HG02571 (cell line): Measurements from ENCODE around the gene MAT1A.

ENCODE experiments used
- ATAC-seq: cut with Tn5 transposase; IDR thresholded peaks from one replicate; pipeline ENCODE4 v1.9.1; 2021; ENCODE audit warnings: mild to moderate bottlenecking, moderate library complexity; ENCODE audit not compliant: unreplicated experiment

Gene MAT1A

DNA sequence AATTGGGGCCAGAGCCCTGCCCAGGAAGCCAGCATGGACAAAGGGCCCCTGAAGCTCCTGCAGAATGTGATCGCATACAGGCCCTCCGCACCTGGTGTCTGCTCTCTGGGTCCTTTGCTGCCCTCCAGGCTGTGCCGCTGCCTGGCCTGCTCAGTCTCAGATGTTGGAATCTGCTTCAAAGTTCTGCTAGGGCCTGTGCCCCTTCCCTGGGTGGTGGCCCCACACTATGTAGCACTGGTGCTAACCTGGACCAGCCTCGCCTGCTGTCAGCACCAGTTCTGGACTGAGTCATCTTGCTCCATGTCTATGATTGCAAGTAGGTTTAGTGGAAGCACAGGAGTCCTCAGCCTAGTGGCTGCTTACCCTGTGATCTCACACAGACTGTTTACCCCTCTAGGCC lies 6.3 kb downstream of the MAT1A start:
- no peak for ATAC-seq

DNA sequence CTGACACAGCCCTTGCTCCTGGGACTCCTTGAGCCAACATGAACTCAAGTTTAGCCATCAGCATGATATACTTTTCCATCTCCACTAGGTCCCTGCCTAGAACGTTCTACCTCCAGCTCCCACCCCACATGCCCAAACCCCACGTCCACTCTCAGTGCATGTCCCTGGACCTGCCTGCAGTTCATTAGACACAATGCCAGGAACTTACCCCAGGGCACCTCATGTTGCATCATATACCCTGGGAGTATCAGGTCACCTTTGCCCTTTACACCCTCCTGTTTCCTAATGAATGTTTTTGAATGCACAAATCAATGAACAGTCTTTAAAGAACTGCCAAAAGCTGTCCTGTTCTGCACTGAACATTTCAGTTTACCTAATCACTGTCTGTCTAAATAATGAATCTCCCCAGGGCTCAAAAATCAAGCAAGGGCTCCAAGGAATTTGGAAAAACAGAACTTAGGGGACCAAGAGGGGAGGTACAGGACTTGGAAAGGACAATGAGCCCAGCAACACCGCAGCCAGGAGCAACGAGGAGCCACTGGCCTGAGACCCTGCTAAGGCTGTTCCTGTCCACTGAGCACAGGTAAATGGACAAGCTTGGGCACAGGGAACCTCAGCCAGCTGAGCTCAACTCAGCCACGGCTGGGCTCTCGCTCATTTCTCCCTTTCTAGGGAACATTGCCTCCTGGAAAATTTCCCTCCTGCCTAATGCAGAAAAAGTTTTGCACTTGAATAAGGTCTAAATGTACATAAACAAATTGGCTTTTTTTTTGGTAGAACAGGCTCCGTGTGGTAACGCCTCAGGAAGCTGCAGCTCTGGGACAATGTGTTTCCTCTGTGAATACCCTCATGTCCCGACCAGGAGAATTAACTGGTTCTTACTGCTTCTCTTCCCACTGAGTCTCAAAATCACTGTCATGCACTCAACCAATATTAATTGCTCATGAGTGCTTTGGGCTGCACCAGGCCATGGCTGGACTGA lies 7.4 kb downstream of the MAT1A start:
- no peak for ATAC-seq

DNA sequence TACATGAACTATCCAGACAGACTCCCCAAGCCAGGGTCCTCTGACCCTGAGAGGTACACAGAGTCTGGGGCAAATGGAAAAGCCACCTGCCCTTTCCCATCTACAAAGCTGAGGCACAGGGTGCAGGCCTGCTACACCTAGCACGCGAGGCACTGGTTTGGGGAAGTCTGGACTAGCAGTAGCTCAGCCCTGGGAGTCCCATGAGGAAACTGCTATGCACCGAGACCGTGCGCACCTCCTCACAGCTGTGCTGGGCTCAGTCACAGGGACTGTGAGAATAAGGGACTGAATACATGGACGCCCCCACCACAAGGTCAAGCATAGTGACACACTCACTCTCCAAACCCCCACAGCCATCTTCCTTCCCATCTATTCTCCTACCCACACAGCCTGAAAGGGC lies 8.2 kb downstream of the MAT1A start:
- no peak for ATAC-seq

DNA sequence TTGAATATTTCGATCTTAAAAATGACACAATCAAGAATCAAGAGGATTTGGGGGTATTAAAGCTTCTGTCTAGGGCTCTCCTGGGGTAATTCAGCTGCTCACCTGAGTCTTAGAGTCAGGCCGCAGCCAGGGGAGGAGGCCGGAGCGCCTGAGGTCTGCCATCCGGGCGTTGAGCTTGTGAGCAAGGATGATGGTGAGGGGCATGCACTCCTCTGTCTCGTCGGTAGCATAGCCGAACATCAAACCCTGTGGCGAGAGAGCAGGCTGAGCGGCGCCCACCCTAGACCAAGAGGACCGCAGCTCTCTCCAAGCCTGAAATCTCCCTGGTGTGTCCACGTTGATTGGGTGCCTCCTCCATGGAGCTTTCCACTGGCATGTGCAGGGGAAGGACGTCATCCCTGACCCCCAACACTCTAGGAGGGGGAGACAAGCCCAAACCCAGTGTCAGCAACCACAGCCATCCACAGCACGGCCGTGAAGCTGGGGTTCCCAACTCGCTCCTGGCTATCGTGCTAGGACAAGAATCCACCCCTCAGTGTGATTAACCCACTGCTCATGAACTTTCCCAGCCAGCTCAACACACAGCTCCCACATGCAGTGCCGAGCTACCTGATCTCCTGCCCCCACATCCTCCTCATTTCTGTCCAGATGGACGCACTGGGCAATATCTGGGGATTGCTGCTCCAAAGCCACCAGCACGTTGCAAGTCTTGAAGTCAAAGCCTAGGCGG lies 9.2 kb downstream of the MAT1A start:
- ATAC-seq = no peak

DNA sequence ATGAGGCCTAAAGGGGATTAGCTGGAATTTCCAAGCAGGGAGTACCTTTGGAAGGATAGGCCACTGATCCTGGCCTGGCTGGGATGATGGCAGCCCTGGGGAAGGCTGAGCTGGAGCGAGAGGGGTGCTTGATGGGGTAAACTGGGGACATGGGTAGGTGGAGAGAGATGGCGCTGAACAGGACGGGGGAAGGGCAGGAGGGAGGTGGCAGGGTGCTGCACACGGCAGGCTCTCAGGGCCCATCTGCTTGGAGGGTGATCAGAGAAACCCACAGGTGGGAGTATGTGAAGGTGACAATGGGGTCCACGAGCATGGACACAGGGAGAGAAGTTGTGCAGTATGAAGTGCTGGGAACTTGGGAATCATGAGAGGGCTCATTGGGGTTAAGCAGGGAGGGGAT lies 10.3 kb downstream of the MAT1A start:
- ATAC-seq = no peak

DNA sequence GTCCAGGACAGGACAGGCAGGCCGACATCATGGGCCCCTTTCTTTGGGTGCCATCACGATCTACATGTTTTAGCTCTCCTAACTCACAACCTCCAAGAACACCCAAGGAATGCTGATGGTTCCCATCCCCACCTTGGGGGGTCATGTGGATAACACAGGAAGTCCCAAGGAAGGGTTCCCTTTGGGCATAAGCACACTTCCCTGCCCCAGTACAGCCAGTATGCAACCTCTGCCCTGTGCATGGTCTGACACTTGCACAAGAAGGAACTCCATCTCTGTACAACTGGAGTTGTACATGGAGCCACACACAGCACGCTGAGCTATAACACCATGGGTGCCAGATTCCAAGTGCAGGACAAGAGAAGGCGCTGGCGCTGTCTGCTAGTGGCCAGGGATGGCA lies 11.0 kb downstream of the MAT1A start:
- ATAC-seq = no peak

DNA sequence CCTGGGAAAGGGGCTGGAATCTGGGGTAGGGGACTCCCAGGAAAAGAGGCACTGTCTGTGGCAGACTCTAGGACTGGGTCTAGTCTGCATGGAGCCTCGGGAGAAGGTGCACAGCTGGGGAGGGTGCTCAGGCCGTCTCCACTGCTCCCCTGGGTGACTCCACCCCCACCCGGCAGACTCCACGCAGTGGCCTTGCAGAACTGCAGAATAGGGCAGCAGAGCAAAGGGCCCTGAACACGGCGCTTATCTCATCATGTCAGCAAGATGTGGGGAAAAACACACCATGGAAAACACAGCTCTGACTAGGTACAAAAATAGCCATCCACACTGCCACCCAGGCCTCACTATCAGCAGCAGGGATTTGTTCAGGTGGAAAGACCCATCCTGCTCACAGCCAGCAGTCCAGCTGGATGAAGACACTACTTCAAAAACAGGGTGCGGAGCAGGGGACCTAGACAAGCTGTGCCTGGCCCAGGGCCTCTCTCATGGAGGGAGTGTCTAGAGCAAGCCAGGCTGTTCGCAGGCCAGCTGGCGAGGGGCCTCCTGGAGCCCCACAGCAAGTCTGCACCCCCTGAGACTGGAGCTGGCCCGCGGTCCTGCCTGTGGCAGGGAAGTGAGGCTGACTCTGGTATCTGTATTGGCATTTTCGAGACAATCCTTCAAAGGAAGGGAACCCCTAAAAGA lies 11.7 kb downstream of the MAT1A start:
- no peak for ATAC-seq

DNA sequence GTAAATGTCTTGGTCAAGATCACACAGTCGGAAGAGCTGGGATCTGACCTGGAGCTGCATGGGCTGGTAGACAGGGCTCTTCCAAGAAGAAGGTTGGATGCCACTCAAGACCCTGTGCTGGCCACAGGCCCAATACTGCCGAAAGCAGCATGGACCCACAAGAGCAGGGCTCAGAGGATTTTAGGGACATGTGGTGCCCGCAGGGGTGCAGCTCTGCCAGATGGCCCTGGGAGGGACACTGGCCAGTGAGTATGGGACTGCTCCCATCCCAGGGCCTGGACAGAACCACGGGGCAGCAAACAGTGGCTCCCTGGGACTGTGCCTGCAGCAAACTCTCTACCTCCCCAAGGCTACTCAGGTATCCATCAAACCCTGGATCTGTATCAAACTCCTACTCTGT lies 12.4 kb downstream of the MAT1A start:
- ATAC-seq = no peak

DNA sequence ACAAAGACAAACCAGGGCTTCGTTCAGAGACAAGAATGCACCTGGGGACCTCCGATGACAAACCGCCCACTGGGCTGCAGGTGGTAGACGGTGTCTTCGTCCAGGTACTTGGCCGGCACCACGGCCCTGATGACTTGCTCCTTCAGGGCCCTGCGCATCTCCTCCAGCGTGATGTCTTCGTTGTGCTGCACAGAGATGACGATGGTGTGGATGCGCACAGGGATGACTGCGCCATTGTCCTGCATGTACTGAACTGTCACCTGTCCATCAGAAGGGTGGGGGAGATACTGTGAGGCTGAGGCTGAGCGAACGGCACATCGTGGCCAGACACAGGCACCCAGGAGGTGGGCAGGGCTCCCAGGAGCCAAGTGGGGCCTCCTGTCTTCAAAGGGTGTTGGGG lies 13.1 kb downstream of the MAT1A start:
- ATAC-seq = no peak

DNA sequence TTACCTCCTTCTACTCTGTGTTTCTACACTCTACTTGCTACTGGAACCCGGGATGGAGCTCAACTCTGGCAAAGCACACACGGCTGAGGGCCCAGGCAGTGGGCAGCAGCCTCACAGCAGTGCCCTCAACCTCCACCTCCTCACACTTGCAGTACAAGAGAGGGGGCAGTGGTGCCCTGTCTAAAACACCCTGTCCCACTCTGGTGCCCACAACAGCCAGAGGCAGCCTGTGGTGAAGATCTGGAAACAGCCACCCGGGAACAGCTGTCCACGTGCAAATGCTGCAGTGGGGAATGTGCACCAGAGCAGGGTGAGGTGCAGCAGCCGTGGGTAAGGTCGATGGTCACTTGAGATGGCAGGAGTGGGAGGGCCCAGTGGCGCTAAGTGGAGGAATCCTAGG lies 13.7 kb downstream of the MAT1A start:
- ATAC-seq = no peak

DNA sequence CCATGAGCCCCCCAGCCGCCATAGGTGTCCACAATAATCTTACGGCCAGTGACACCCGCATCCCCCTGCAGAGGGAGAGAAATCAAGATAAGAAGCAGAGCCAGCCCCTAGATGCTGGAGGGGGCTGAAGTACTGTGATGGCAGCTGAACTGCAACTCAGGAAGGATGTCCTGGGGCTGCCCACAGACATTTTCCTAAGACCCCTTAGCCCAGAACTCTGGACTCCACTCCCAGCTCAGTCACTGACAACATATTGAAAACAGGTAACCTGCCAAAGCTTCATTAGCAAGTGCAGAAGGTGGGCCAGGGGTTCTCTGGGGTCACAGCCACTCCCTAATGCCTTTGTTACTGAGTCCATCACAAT lies 14.3 kb downstream of the MAT1A start:
- ATAC-seq = no peak

DNA sequence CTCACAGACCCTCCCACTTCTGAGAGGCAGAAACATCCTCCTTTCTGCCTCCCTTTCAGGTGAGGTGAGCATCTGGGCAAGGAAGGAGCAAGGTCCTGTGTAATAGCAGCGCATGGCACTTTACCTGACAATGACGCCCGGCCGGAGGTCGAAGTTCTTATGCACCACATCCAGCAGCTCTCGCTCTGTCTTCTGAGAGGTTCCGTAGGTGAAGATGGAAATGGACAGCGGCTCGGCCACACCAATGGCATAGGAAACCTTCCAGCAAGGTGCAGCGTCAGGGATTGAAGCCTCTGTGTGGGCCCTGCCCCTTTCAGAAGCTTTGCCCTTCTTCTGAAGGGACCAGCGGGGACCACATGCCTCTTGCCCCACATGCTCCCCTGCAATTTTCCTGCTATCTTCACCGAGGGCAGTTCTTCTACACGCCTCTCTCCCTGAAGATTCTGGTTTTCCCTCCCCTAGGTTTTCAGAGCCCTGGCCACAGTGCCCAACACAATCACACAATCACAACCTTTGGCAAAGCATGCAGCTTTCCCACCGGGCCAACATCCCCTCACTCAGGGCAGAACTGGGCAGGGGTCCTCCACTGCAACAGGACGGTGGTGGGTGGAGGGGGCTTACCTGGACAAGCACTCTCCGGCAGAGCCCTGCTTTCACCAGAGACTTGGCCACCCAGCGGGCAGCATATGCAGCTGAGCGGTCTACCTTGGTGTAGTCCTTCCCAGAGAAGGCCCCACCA lies 14.9 kb downstream of the MAT1A start:
- ATAC-seq = no peak

DNA sequence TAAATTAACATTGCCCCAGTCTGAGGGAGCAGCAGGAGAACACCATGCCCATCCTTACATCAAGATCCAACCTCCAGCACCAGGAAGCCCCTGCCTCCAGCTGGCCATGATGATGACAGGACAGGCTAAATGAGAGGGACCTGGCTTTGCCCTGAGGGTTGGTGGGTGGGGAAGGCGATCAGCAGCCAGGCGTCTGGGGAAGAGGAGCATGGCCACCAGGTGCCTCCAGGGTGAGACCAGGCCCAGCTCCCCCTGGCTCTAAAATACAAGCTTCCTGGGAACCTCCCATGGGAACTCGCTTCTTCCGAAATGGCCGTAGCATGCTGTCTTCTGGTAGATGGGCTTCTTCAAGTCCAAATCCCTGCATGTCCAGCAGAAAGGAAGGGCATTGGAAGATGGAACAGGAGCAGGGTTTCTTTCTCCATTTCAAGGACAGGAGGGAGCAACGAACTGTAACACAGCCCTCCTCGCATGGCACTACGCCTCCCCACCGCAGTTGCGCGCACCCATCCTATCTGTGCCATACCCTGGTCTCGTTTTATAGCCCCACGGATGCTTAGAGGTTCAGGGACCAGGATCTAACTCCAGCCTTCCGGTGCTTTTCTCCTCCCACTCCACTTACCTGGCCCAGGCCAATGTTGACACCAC lies 15.8 kb downstream of the MAT1A start:
- ATAC-seq = no peak

DNA sequence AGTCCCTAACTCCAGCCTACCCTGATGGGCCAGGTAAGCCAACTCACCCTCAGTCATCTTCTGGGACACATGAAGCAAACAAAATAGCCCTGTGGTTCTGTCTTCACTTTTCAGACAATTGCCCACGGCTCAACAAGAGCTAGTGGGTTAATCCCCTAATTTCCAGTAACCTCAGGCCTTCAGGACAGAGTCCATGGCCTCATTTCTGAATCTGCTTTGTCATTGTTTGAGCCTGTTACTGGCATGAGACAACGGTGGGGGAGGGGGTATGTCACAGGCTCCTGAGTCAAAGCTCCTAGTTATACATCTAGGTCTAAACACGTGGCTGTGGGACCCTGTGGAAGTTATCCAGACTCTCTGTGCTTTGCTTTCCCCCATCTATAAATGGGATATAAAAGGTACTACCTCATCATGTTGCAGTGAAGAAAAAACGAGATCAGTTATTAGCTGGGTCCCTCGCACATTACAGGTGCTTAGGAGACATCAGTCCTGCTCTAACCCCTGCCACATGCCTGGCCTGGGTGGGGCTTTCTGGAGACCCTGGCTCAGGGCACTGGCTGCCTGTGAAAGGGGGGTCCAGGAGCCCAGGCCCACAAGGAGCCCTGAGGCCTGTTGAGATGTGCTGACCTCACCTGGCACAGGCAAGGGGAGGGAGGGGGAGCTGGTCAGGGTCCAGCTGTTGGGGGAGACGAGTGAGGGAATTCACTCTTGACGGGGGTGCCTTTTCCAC lies 16.5 kb downstream of the MAT1A start:
- ATAC-seq = no peak

DNA sequence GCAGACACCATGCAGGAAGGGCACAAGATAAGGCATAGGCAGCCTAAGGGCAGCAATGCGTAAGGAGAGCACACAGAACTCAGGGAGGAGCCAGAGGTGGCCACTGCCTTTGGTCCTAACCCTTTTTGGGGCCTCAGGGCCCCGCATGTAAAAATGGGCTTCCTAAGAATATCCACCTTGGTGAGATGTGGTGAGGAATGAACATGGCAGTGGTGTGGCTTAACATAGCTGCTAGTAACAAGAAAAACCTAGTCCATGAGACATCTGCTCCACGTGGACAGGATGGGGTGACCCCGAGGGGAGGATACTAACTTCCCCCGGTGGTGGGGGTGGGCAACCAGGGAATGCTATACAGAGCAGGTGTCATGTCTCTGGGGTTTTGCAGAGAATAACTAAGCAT lies 18.0 kb downstream of the MAT1A start:
- ATAC-seq = no peak

DNA sequence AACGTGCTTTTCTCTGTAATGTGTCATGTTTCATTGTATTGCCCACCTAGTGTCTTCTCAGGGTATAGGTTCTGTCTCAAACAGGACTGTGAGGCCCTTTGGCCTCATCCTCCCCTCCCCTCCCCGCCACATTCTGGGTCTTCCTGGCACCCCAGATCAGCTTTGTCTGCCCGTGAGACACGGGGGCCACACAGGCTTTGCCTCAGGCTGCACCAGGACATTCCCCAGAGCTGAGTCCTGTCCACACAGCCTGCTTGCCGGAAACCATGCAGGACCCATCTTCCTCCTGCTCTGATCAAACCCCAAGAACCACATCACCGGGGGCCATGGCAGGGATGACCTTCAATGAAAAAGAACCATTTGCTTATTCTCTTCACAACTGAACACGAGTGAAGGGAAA lies 18.6 kb downstream of the MAT1A start:
- ATAC-seq = no peak

DNA sequence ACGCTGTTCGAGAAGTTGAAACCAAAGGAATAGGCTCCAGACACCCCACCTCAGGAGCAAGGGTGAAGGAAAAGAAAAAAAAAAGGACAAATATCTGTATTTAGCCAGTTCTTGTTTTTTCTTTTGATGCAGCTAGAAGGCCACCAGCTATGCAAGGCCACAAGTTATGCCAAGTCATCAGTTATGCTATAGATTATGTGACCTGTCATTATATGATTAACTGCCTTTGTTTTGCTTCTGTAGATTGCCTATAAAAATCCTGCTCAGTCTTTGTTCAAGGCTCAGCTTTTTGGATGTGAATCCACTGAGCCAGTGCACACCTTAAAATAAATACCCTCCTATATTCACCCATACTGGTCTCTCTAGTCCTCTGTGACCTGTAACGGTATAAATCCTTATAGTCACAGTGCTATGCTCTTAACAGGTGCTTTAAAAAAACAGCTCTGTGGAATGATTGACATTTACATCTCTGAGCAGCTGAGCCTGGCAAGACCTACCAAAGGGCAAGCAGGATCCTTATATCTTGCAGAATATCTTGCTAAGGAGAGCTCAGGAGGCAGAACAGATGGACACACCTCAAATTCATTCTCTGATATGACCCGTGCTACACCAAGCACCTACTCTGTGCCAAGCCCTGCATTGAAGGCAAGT lies 20.4 kb downstream of the MAT1A start:
- no peak for ATAC-seq

DNA sequence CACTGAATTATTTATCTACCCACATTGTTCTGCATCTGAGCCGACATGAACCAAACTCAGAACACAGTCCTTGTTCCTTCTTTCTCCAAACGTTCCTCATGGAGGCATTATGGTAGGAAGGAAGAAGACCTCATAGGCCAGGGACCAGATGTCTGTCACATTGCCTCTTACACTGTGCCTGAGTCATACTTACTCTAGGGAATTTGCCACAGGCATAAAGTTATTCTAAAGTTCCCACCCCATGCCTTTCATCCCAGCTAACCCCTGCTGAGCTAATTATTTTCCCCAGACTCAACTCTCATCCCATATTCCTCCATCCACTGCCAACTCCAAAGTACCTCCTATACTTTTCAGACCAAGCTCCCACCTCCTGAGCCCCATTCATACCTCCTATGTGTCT lies 21.2 kb downstream of the MAT1A start:
- ATAC-seq = no peak

DNA sequence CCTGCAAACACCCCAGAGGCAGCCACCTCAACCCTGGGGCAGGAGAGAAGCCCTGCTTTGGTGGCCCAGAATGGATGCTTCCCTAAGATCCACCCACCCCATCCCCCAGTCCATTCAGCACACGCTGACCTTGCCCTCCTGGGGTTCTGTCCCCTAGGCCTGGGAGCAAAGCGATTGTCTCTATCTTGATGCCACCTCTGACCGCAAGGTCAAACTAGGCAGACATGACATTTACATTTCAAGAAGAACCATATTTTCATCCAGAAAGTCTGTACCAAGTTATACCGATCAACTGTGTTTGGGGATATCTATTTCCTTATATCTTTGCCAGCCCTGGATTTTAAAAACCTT lies 23.0 kb downstream of the MAT1A start:
- ATAC-seq = no peak
